Fibroblast of upper back skin (primary cell): ENCODE data around the gene ZDHHC8.
A peak's percentile ranks its signal among the peaks of the same experiment; 100 is the strongest.

Experiments
- DNase-seq: peaks from one replicate; pipeline ENCODE4 v3.0.0-alpha.2; 2013

ZDHHC8 gene

GRCh38 chr22:20131597-20131858 is at the start of gene ZDHHC8:
Gene ZDHHC8 (plus strand): TSS chr22:20131804. CDS start chr22:20131948, 144 bp downstream.
- peak; percentile 23 for DNase-seq

GRCh38 chr22:20083157-20083890 is 48.3 kb upstream of the ZDHHC8 start:
- DNase-seq, result no peak

- DNase-seq, result no peak
Measured at GRCh38 chr22:20083891-20084546, 47.6 kb upstream of the ZDHHC8 start.

DNA sequence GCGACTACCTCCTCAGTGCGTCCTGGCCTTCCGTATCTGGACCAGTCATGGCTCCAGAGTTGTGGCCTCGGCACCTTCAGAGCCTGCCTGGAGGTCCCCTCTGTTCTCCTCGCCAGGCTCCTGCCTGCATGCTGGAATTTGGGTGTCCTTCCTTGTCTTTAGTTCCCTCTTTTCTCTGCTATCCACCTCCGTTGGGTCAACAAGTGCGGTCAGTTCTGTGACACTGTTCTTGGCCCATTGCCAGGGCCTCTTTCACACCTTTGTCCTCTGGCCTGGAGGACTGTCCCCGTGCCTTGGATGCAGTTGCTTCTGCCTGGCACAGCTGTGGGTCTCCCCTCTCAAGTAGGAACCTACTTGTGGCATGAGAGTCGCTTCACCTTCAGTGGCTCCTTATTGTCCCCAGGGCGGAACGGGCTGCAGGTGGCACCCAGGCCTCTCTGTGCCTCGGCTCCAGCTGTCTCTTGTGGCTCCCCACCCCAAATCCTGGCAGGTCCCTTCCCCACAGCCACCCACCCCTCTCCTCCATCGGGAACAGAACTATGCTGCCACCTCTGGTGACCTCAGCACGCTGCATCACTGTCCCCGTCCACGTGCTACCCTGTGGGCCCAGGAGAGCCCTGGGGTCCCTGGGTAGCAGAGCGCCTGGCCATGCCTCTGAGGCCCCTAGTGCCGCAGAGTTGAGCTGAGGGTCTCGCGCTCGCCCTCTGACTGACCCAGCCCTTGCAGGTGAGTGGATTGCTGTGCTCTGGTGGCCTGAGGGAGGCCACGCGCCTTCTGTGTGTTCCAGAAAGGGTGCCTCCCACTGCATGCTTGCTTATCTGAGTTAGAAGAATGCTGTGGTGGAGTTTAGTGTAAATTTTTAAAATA is 46.8 kb upstream of the ZDHHC8 start:
- DNase-seq, result no peak

DNA sequence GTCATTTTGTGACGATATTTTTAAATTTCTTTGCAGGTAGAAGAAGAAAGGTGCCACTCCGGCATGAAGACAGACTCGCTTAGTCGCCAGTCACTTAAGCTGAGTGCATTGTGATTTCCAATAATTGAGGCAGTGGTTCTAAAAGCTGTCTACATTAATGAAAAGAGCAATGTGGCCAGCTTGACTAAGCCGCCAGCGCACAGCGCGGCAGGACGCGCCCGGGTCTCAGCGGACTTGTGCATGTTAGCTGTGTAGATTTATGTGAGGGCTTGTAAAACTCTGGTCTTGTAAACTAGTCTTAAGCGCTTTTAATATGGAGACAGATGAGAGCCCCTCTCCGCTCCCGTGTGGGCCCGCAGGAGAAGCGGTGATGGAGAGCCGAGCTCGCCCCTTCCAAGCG is 46.0 kb upstream of the ZDHHC8 start:
- DNase-seq, result no peak

- DNase-seq, result no peak
Measured at GRCh38 chr22:20086101-20086599, 45.5 kb upstream of the ZDHHC8 start.

DNA sequence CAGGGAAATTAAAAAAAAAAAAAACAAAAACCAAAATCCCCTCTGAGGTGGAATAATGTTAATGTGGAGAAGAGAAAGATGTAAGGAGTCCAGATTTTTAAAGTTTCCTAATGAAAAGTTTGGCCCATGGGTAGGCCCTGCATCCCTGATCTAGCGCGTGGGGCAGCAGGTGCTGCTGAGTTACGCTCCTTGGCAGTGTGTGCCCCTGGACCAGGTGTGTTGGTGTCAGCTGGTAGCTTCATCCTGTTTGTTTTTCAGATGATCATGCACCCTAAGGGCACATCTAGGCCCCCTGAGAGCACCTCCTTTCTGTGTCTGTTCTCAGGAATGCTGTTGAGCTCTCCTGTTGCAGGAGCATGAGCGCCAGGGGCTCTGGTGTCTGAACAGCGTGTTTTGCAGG is 44.8 kb upstream of the ZDHHC8 start:
- no peak for DNase-seq

- DNase-seq, result no peak
Measured at GRCh38 chr22:20087319-20088262, 44.0 kb upstream of the ZDHHC8 start.

DNA sequence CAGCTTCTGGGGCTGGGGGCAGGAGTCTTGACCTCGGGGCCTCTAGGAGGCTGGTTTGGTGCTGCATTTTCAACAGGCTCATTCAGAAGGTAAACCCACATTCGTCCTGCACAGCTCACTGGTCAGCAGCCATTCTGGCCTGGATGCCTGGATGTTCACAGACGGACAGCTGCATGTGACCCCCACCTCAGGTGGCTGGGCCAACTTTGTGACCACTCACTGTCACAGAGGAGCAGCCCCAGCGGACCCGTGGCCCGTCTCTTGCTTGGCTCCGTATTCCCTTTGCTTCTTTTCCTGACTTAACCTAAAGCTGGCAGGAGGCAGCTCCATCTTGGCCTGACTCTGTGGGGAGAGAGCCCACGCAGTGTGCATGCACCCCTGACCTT is 43.3 kb upstream of the ZDHHC8 start:
- no peak for DNase-seq

DNA sequence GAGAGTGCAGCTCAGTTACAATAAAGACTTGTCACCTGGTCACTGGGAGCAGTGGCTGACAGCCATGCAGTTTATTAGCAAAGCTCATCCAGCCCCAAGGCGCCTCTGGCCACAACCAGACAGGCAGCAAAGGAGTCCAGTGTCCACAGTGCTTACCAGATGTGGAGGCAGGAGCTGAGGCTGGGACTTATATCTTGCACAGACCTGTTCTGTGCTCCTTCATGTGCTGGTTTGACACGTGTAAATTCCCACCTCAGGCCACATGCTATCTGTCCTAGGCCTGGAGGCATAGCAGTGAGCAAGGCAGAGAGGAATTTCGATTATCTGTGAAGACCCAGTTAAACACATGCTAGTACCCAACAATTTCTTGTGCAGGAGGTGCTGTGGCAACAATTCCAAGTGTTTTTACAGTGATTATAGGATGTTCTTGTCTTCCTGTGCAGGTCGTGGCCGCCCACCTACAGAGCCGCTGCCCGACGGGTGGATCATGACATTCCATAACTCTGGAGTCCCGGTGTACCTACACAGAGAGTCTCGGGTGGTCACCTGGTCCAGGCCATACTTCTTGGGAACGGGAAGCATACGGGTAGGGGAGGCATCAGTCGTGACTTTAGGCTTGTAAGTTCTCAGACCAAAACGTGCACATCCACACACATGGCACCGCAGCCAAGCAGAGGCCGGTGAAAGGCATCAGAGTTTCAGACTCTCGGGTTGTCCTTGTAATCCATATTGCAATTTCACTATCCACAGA is 42.2 kb upstream of the ZDHHC8 start:
- DNase-seq, result no peak

- no peak for DNase-seq
Measured at GRCh38 chr22:20089977-20090729, 41.5 kb upstream of the ZDHHC8 start.

GRCh38 chr22:20090730-20091240 is 40.8 kb upstream of the ZDHHC8 start:
- DNase-seq, result no peak

DNA sequence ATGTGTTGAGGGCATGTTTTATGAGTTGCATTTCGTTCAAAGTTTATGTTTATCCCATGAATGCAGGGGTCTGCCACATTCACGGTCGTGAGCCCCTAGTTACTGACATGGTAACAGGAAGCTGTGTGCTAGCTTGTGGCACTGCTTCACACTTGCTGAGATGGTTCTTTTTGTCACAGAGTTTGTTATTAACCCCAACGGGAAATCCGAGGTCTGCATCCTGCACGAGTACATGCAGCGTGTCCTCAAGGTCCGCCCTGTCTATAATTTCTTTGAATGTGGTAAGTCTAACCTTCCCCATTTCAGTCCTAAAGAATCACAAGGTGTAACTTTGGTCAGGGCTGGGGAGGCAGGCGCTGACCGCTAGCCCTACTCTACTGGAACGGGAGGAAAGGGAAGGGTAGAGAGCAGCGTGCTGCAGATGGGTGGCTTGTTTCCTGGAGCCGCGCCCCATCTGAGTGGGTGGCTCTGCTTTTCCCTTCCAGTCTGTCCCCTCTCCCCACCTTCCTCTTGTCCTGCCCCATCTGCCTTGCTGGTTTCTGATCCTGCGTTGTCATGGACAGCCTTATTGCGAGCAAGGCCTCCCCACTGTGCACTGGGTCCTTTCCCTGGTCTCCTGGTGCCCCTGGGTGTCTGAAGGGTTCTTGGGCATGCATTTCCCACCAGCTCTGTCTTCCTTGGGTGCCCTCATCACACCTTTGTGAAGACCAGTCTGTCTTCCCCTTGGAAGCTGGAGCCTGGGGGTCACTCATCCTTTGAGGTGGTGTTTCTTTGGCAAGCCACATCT is 39.7 kb upstream of the ZDHHC8 start:
- no peak for DNase-seq

- DNase-seq, result no peak
Measured at GRCh38 chr22:20092477-20092854, 39.1 kb upstream of the ZDHHC8 start.

DNA sequence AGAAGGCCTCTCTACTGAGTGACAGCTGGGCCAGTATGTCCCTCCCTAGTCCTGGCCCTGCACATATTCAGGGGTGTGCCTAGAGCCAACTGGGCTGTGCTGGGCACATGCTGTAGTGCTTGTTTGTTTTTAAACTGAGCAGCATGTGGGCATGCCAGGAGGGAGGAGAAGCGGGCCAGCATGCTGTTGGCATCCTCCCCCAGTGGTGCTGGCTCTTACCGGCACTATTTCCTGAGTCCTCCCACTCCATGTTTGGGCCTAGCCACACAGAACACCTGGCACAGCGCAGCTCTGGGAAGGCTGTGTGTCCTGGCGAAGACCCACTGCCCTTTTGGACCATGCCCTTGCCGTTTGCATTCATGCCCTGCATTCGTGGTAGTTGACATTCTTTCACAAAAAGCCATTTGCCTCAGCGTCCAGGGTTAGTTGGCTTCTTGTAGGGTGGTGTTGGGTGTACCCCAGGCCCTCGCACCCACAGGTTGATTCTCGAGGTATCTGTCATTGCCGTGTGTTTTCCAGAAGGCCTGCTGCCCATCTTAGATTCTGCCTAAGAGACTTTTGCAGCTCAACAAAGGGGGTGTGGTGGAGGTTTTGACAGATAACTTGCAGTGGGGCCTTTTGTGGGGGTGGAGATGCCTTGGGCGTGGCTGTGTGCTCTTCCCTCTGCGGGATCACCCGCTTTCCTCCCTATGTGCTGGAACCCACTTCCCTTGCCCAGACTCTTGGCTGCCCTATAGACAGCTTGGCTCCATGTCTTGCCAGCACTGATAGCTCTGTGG is 38.0 kb upstream of the ZDHHC8 start:
- DNase-seq, result no peak

GRCh38 chr22:20094197-20094807 is 37.3 kb upstream of the ZDHHC8 start:
- no peak for DNase-seq

- no peak for DNase-seq
Measured at GRCh38 chr22:20095521-20095920, 36.1 kb upstream of the ZDHHC8 start.

DNA sequence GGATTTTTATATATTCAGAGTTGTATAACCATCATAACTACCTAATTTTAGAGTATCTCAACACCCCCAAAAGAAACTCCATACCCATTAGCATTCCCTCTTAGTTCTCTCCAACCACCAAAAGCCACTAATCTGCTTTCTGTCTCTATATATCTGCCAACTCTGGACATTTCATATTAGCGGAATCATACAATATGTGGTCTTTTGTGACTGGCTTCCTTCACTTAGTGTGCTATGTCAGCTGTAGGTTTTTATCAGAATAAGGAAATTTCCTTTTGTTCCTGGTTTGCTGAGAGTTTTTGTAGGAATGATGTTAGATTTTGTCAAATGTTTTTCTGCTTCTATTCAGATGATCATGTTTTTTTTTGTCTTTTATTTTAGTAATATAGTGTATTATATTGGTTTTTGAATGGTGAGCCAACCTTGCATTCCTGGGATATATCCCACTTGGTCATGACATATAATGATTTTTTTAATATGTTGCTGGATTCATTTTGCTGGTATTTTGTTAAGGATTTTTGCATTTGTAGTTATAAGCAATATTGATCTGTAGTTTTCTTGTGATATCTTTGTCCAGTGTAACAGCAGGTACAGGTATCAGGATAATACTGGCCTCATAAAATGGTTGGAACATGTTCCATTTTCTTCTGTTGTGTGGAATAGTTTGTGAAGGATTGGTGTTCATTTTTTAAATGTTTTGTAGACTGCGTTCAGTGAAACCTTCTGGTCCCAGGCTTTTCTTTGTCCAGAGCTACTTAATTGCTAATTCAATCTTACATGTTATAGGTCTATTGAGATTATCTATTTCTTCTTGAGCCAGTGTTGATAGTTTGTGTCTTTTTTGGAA is 34.8 kb upstream of the ZDHHC8 start:
- no peak for DNase-seq
